Cardiac muscle cell (in vitro differentiated cells and primary cell): Measurements from ENCODE around the gene RELCH. TPM values are rescaled to one million over a fixed set of nuclear protein-coding genes. Genes with fewer than 3 reads are reported as not detected.

ENCODE experiments used
- DNase-seq, 2 donors: peaks; one replicate each; pipeline versions ENCODE4 v3.0.0 to v3.0.0-alpha.2; 2010 to 2017; ENCODE audit warnings: low read depth in 1 of 2, low spot score in 1 of 2
- H3K27ac ChIP-seq: fragments of 200-600 bp; sonication (generic); 2 replicates; pipeline ENCODE4 v1.5.1; 2016
- H3K27me3 ChIP-seq: fragments of 200-600 bp; sonication (generic); 2 replicates; pipeline ENCODE4 v1.6.0; 2016; ENCODE audit warnings: control low read depth
- H3K36me3 ChIP-seq: fragments of 200-600 bp; sonication (generic); 2 replicates; pipeline ENCODE4 v1.5.1; 2016; ENCODE audit warnings: control low read depth
- H3K4me1 ChIP-seq: fragments of 200-600 bp; sonication (generic); 2 replicates; pipeline ENCODE4 v1.8.1; 2017; ENCODE audit warnings: low read depth, mild to moderate bottlenecking, mixed run types
- H3K4me3 ChIP-seq: fragments of 200-600 bp; sonication (generic); 2 replicates; pipeline ENCODE4 v1.5.1; 2016; ENCODE audit warnings: mild to moderate bottlenecking
- H3K9me3 ChIP-seq: fragments of 200-600 bp; sonication (generic); 2 replicates; pipeline ENCODE4 v1.5.1; 2017; ENCODE audit warnings: low read depth, mild to moderate bottlenecking, control low read depth
- polyA plus RNA-seq: library from polyadenylated mRNA; unstranded; fragments of >200 nt; fragmentation: Nextera tagmentation; extraction: Ambion mirVana; gene quantifications from 2 replicates; pipeline ENCODE4 v1.2.1, GENCODE V29; 2016
- total RNA-seq: library from RNA; depleted of rRNA; stranded (reverse); fragments of >200 nt; gene quantifications from 2 replicates; pipeline ENCODE4 v1.2.3, GENCODE V29; 2016
- TF ChIP-seq, protein P1 (sequence below): IDR thresholded peaks from 2 replicates; pipeline ENCODE4 v1.5.1; 2012; ENCODE audit warnings: low read depth, mild to moderate bottlenecking, low read length

Gene RELCH
- total and polyA plus RNA-seq, 2 experiments from 2014 or later, result 11.7 to 26.9 TPM

DNA sequence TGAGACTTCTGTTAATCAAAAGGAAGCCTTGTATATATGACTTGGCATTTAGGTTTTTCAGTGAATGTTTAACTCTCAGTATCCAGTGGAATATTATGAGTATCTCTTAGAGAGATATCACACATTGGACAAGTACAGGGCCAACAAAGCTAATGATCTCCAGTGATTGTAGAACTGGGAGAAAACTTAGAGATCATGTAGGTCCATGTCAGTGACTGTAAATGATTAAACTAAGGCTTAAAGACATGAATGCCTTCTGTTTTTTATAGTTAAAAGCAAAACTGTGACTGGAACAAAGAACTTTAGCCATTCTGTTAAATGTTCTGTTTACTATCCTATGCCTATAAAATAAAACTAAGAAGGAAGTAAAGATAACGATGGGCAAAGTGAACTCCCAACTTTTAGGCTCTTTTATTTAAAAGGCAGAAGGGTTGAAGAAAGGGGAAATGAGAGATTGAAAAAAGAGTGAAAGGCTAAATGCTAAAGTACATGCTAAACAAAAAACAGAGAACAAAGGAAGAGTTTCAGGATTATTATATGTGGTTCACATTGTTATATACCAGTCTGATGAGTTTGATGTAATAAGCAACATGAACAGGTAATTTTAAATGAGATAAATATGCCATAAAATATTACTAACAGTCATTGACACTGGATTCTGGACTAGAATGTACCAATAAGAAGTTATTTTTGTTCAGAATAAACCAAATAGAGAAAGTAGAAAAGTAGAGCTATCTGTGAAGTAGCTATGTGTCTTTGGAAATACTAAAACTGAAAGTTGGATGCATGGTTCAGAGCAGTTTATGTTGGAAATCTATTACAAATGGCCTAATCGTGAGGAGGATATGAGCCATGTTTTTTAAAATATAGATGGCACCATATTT is 101.0 kb downstream of the RELCH start:
- Histone ChIP-seq H3K27me3 (no peaks in the 10 kb centered on the region), H3K4me3 (no peak overlapping the region), H3K36me3 (peaks cover 17% of the 10 kb centered on the region), H3K27ac (no peak overlapping the region), H3K9me3 (no peaks in the 10 kb centered on the region), H3K4me1 (no peaks in the 10 kb centered on the region)
- no peak for DNase-seq
- TF ChIP-seq, protein P1, sequence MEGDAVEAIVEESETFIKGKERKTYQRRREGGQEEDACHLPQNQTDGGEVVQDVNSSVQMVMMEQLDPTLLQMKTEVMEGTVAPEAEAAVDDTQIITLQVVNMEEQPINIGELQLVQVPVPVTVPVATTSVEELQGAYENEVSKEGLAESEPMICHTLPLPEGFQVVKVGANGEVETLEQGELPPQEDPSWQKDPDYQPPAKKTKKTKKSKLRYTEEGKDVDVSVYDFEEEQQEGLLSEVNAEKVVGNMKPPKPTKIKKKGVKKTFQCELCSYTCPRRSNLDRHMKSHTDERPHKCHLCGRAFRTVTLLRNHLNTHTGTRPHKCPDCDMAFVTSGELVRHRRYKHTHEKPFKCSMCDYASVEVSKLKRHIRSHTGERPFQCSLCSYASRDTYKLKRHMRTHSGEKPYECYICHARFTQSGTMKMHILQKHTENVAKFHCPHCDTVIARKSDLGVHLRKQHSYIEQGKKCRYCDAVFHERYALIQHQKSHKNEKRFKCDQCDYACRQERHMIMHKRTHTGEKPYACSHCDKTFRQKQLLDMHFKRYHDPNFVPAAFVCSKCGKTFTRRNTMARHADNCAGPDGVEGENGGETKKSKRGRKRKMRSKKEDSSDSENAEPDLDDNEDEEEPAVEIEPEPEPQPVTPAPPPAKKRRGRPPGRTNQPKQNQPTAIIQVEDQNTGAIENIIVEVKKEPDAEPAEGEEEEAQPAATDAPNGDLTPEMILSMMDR, result no peak

- TF ChIP-seq, protein P1, result no peak
- H3K4me3 ChIP-seq, result no peak overlapping the region
Measured at GRCh38 chr18:62288665-62289008, 101.6 kb downstream of the RELCH start.

GRCh38 chr18:62289047-62289446 is 102.0 kb downstream of the RELCH start:
- H3K27ac ChIP-seq, result no peak overlapping the region
- H3K4me1 ChIP-seq, result no peaks in the 10 kb centered on the region
- H3K27me3 ChIP-seq, result no peaks in the 10 kb centered on the region
- no peaks in the 10 kb centered on the region for H3K9me3 ChIP-seq
- no peak overlapping the region for H3K4me3 ChIP-seq
- no peak for DNase-seq
- H3K36me3 ChIP-seq, result peaks cover 18% of the 10 kb centered on the region
- TF ChIP-seq, protein P1, result no peak

More at GRCh38 chr18:62288665-62289008, 101.6 kb downstream of the RELCH start:
- H3K36me3 ChIP-seq, result peaks cover 18% of the 10 kb centered on the region
- no peak for DNase-seq
- H3K27me3 ChIP-seq, result no peaks in the 10 kb centered on the region
- H3K27ac ChIP-seq, result no peak overlapping the region
- H3K4me1 ChIP-seq, result no peaks in the 10 kb centered on the region
- H3K9me3 ChIP-seq, result no peaks in the 10 kb centered on the region

GRCh38 chr18:62294073-62294472 is 107.0 kb downstream of the RELCH start:
- no peak overlapping the region for H3K27ac ChIP-seq
- no peaks in the 10 kb centered on the region for H3K27me3 ChIP-seq
- H3K4me3 ChIP-seq, result no peak overlapping the region
- no peaks in the 10 kb centered on the region for H3K9me3 ChIP-seq
- peaks cover 15% of the 10 kb centered on the region for H3K36me3 ChIP-seq
- no peaks in the 10 kb centered on the region for H3K4me1 ChIP-seq
- TF ChIP-seq, protein P1, result no peak
- DNase-seq, result no peak

GRCh38 chr18:62300359-62300963 is 113.4 kb downstream of the RELCH start:
- Histone ChIP-seq H3K4me1 (no peaks in the 10 kb centered on the region), H3K4me3 (no peak overlapping the region), H3K36me3 (peaks cover 14% of the 10 kb centered on the region), H3K27ac (no peak overlapping the region), H3K9me3 (no peaks in the 10 kb centered on the region), H3K27me3 (no peaks in the 10 kb centered on the region)
- TF ChIP-seq, protein P1, result no peak
- no peak for DNase-seq
